Breast epithelium (tissue), 4 donors: ENCODE data around the gene TTC39A. TPM values are rescaled to one million over a fixed set of nuclear protein-coding genes. Genes with fewer than 3 reads are reported as not detected.

Experiments used
- DNase-seq, 2 donors: peaks; one replicate each; pipeline ENCODE4 v3.0.0-alpha.2; 2019; ENCODE audit warnings: low spot score in 2 of 2
- H3K27ac ChIP-seq, 2 donors: fragments of 200-600 bp; sonication (generic) in 1 of 2; one replicate each; pipeline ENCODE4 v1.5.1; 2016 to 2019; ENCODE audit warnings: mild to moderate bottlenecking in 1 of 2
- H3K27me3 ChIP-seq, 2 donors: fragments of 200-600 bp; sonication (generic) in 1 of 2; one replicate each; pipeline versions ENCODE4 v1.5.1 to v1.6.0; 2017 to 2019; ENCODE audit warnings: control low read depth in 1 of 2, mild to moderate bottlenecking in 1 of 2
- H3K36me3 ChIP-seq: fragments of 200-600 bp; one replicate; pipeline ENCODE4 v1.5.1; 2019
- H3K4me1 ChIP-seq, 2 donors: fragments of 200-600 bp; sonication (generic); one replicate each; pipeline ENCODE4 v1.5.1; 2016 to 2019; ENCODE audit warnings: control low read depth in 1 of 2
- H3K4me3 ChIP-seq, 3 donors: fragments of 200-600 bp; sonication (generic); 1 replicate in 2 of 3; 2 replicates in 1 of 3; pipeline ENCODE4 v1.5.1; 2016 to 2019; ENCODE audit warnings: mild to moderate bottlenecking in 3 of 3, moderate library complexity in 2 of 3
- H3K9me3 ChIP-seq, 2 donors: fragments of 200-600 bp; sonication (generic) in 1 of 2; one replicate each; pipeline ENCODE4 v1.5.1; 2016 to 2019; ENCODE audit warnings: control low read depth in 1 of 2
- POLR2A ChIP-seq: fragments of 450-650 bp; IDR thresholded peaks from one replicate; pipeline ENCODE4 v1.6.1; 2016; ENCODE audit warnings: antibody characterized with exemption, mild to moderate bottlenecking, moderate library complexity
- POLR2AphosphoS5 ChIP-seq, 3 donors: sonication (generic); formaldehyde crosslinking; IDR thresholded peaks; one replicate each; pipeline ENCODE4 v1.6.1; 2017; ENCODE audit warnings: antibody characterized with exemption in 3 of 3
- intact Hi-C: fragments of 100-400 bp; cut with DNase I; formaldehyde crosslinking; loops from one replicate; pipeline ENCODE4 v1.15.1; 2023; ENCODE audit warnings: low total_unique reads
- total RNA-seq, 3 donors: library from RNA; depleted of rRNA; stranded (reverse); fragments of >200 nt; gene quantifications; one replicate each; pipeline ENCODE4 v1.1.0, GENCODE V29; 2016
- TF ChIP-seq, protein P1 (sequence below), 3 donors: fragments of 450-650 bp; IDR thresholded peaks; one replicate each; pipeline ENCODE4 v1.5.1; 2016 to 2017; ENCODE audit warnings: antibody characterized with exemption in 3 of 3, mild to moderate bottlenecking in 3 of 3, moderate library complexity in 3 of 3

Gene TTC39A
- total RNA-seq, 3 donors from 2014 or later: 0.96 to 111 (median 72.1) TPM

DNA sequence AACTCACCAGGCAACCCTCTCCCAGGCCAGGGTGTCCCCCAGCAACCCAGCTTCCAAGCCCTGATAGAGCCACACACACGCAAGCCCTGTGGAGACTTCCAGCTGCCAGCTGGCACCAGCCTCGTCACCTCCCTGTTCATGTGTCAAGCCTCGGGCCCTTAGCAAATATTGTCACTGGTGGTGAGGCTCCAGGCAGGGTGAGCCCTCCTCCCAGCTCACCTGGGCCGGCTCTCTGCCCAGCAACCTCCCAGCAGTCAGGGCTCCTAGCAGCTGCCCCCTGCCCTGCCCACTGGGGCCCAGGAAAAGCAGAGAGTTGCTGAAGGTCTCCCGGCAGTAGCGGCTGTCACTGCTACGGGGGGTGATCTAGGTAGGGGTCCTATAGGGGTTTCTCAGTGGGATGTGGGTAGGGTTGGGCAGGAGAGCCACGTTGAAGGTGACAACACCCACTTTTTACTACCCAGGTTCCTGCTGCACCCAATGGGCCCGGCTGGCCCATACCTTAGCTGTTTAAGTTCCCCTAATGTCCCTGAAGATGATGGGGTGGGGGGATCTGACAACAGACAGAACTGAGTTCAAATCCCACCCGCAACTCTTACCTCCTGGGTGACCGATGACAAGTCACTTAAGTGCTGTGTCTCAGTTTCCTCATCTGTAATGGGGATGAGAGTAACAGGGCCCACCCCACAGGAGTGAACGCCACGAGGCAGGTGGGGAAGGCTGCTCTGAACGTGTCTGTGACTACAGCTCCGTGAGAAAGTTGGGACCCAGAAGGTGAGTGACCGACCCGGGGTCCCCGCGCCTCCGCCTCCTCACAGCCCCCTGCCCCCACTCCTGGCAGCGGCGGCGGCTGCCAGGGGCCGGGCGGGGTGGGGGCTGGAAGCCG lies 678 bp downstream of the TTC39A start:
- Histone ChIP-seq H3K9me3 (no peaks in the 10 kb centered on the region), H3K4me1 (no peaks in the 10 kb centered on the region), H3K4me3 (peak overlapping the region in 2 of 3 donors; percentile 58 to 85), H3K27ac (peak overlapping the region; percentile 76 to 90), H3K36me3 (no peaks in the 10 kb centered on the region), H3K27me3 (no peaks in the 10 kb centered on the region)
- intact Hi-C loops: no loop called here
- peak in 1 of 3 donors; percentile 43 for TF ChIP-seq POLR2AphosphoS5 (IDR thresholded peaks at IDR 0.05)
- TF ChIP-seq POLR2A: no peak
- peak; percentile 75 to 87 for DNase-seq

DNA sequence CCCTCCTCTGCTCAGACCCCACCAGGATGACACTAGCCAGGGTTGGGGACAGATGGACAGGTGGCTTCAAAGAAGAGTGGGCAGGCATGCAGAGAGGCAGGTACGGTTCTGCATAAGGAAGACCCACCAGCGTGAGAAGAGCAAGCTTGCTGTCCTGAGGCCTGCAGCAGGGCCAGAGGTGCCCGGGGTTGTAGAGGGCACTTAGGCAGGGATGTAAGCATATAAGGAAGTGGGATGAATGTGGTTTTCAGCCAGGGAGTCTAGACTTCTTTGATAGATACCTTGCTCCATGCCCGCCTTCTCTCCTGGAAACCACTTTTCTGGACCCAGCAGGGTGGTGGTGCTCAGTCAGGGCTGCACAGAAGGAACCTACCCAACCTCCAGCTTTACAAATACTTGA lies 1.4 kb downstream of the TTC39A start:
- TF ChIP-seq, protein P1, sequence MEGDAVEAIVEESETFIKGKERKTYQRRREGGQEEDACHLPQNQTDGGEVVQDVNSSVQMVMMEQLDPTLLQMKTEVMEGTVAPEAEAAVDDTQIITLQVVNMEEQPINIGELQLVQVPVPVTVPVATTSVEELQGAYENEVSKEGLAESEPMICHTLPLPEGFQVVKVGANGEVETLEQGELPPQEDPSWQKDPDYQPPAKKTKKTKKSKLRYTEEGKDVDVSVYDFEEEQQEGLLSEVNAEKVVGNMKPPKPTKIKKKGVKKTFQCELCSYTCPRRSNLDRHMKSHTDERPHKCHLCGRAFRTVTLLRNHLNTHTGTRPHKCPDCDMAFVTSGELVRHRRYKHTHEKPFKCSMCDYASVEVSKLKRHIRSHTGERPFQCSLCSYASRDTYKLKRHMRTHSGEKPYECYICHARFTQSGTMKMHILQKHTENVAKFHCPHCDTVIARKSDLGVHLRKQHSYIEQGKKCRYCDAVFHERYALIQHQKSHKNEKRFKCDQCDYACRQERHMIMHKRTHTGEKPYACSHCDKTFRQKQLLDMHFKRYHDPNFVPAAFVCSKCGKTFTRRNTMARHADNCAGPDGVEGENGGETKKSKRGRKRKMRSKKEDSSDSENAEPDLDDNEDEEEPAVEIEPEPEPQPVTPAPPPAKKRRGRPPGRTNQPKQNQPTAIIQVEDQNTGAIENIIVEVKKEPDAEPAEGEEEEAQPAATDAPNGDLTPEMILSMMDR (IDR thresholded peaks at IDR 0.05): no peak
- TF ChIP-seq POLR2AphosphoS5 (IDR thresholded peaks at IDR 0.05) (no peak), POLR2A (no peak)
- peak overlapping the region; percentile 76 to 90 for H3K27ac ChIP-seq

DNA sequence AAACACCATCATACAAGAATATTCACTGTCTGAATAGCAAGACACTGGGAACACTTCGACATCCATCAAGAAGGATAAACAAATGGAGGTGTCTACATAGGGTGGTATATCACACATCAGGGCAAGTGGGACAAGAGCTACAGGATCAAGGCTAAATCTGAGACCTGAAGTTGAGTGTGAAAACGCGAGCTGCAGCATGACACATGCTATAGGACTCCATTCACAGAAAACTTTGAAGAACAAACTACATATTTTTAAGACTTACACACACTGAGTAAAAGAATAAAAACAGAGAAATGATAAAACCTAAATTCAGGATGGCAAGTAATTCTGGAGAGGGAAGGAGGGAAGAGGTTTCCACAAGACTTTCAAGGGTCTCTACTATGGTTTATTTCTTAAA lies 2.1 kb downstream of the TTC39A start:
- intact Hi-C loops: no loop called here
- Histone ChIP-seq H3K27me3 (no peaks in the 10 kb centered on the region), H3K4me3 (no peak overlapping the region), H3K9me3 (no peaks in the 10 kb centered on the region), H3K4me1 (no peaks in the 10 kb centered on the region), H3K36me3 (no peaks in the 10 kb centered on the region), H3K27ac (no peak overlapping the region)
- DNase-seq: no peak
- TF ChIP-seq, protein P1 (IDR thresholded peaks at IDR 0.05): no peak
- no peak for TF ChIP-seq POLR2A
- no peak for TF ChIP-seq POLR2AphosphoS5 (IDR thresholded peaks at IDR 0.05)

More for the DNA sequence above, 1.4 kb downstream of the TTC39A start:
- DNase-seq: no peak
- Histone ChIP-seq H3K27me3 (no peaks in the 10 kb centered on the region), H3K9me3 (no peaks in the 10 kb centered on the region), H3K4me1 (no peaks in the 10 kb centered on the region), H3K4me3 (peak overlapping the region in 1 of 3 donors; percentile 9), H3K36me3 (no peaks in the 10 kb centered on the region)
- intact Hi-C loops: no loop called here

DNA sequence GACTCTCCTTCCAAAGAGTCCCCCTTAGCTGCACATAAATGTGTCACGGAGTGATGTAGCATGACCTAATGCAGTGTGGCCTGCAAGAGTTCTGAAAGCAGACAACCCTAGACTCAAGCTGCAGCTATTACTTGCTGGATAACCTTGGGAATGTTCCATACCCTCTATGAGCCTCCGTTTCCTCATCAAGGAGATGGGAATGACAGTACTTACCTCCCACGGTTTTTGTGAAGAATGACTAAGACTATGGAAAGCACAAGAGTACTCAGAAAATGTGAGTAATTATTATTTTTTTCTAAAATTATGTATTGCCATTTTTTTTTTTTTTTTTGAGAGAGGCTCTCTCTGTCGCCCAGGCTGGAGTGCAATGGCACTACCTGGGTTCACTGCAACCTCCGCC lies 3.0 kb downstream of the TTC39A start:
- peak overlapping the region in 1 of 2 donors; percentile 50 for H3K27ac ChIP-seq
- peak overlapping the region in 1 of 3 donors; percentile 24 for H3K4me3 ChIP-seq
- intact Hi-C loops: no loop called here
- TF ChIP-seq, protein P1 (IDR thresholded peaks at IDR 0.05): no peak
- no peaks in the 10 kb centered on the region for H3K36me3 ChIP-seq
- no peak for DNase-seq
- no peaks in the 10 kb centered on the region for H3K9me3 ChIP-seq
- H3K4me1 ChIP-seq: no peaks in the 10 kb centered on the region
- no peaks in the 10 kb centered on the region for H3K27me3 ChIP-seq

DNA sequence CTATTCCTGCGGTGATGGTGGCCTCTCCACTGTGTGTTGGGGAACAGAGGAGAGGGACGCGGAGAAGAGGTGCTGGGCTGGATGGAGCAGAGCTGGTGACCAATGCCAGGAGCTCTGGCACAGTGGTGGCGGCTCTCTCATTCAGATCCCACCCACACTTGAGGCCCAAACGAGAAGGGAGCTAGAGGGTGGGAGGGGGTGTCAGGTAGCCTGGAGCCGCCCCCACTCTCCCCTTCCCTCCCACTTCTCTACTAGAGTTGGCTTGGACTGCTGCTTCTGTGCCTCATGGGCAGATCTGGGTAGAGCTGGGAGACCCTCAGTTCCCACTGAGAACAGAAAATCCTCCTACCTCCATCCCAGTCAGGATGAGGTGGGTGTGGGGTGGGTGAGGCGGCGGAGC lies 3.5 kb downstream of the TTC39A start:
- no peaks in the 10 kb centered on the region for H3K9me3 ChIP-seq
- H3K27ac ChIP-seq: peak overlapping the region in 1 of 2 donors; percentile 50
- H3K4me3 ChIP-seq: peak overlapping the region in 1 of 3 donors; percentile 24
- no peaks in the 10 kb centered on the region for H3K36me3 ChIP-seq
- H3K27me3 ChIP-seq: no peaks in the 10 kb centered on the region
- DNase-seq: no peak
- H3K4me1 ChIP-seq: no peaks in the 10 kb centered on the region
- intact Hi-C loops: no loop called here
- no peak for TF ChIP-seq POLR2A
- TF ChIP-seq, protein P1 (IDR thresholded peaks at IDR 0.05): no peak
- no peak for TF ChIP-seq POLR2AphosphoS5 (IDR thresholded peaks at IDR 0.05)
